Pons (tissue), 1 donor: ENCODE results near the gene KAT8.

Experiments used
- DNase-seq: peaks from one replicate; pipeline ENCODE4 v3.0.0-alpha.2; 2016; ENCODE audit warnings: low spot score

KAT8 gene

DNA sequence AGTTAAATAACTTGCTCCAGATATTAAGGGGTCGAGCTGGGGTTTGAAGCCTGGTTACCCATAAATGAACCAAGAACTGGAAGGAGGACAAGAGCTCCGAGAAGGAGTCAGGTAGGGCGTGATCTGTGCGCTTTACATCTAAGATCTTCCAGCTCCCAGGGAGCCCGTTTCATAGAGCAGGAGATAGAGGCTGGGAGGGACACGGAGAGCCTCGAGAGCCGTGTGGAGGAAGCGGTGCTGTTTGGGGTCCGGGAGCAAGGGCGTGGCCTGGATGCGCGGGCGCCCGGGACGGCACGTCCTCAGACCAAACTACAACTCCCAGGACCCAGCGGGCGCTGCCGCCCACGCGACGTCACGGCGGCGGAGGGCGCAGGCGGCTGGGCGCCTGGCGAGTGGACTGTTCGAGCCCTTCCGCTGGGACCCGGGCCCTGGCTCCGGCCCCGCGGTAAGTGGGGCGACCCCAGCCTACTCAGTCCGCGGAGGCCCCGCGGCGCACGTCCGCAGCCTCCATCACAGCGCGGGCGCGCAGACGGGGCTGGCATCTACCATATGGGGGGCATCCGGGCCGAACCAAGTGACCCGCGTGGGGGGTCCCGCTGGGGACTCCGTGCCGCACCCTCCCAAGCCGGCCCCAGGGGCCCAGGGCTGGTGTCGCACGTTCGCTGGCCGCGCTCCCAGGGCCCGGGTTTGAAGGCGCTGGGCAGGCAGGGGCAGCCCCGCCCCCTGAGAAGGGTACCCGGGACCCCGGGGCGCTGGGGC is 9.2 kb upstream of the KAT8 start, which contains the start of gene BCKDK:
TSS of gene BCKDK (plus strand) at position 352 of the 759 bp plus-strand sequence. CDS start 838 bp downstream, outside the sequence.
- peak; percentile 62 for DNase-seq

DNA sequence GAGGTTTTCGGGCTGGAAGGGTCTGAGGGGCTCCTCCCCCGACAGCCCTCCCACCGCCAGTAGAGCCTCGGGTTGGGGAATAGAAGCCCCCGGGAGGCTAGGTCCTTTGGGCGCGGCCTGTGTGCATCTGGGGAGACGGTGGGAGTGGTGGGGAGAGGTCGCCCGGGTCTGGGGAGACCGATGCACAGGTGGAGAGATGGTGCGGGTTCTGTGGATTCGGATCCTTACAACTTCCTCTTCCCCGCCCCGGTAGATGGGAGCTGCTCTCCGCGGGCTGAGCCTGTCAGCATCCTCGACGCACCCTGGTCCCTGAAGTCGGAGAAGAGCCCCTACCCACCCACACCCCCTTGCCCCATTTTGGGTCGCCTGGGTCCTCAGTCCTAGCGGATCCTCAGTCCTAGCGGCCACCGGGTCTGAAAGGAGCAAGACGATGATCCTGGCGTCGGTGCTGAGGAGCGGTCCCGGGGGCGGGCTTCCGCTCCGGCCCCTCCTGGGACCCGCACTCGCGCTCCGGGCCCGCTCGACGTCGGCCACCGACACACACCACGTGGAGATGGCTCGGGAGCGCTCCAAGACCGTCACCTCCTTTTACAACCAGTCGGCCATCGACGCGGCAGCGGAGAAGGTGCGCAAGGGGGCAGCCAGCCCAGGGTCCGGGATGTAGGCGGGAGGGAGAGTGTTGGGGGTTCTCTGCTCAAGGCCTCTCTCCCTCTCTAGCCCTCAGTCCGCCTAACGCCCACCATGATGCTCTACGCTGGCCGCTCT is 8.5 kb upstream of the KAT8 start:
- DNase-seq: no peak

DNA sequence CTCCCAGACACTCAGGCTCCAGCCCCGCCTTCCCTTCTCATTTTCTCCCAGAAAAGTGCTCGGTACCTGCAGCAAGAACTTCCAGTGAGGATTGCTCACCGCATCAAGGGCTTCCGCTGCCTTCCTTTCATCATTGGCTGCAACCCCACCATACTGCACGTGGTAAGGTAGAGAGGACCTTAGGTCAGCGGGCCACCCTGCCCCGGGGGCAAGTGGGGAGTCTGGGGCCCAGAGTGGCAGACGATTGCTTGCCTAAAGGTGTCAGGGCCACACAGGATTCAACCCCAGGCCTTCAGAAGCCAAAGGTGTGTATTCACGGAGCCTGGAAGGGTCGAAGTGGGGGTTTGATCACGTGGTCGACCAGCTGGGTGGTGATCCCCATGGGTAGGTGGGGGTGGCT is 7.8 kb upstream of the KAT8 start:
- DNase-seq: no peak

DNA sequence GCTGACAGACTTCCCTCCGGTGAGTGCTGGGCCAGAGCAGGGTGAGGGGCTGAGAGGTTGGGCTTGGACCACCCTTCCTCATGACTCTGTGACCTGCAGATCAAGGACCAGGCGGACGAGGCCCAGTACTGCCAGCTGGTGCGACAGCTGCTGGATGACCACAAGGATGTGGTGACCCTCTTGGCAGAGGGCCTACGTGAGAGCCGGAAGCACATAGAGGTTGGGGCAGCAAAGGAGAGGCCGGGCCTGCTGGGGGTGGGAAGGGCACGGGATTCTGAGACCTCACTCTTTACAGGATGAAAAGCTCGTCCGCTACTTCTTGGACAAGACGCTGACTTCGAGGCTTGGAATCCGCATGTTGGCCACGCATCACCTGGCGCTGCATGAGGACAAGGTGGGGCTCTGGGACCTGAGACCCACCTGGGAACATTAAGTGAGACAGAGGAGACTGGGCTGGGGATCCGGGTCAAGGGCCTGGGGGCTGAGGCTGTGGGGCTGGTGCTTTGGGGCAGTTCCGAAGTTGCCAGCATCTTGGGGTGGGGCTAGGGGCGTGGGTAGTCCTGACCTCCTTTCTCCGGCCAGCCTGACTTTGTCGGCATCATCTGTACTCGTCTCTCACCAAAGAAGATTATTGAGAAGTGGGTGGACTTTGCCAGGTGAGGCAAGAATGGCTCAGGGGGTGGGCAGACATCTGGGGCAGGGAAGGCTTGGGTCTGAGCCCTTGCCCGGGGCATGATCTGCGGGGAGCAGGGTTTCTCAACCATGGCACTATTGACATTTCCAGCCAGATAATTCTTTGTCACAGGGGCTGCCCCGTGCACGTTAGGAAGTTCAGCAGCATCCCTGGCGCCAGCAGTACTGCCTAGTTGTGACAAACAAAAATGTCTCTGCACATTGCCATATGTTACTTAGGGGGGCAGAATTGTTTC is 7.1 kb upstream of the KAT8 start:
- DNase-seq: no peak

DNA sequence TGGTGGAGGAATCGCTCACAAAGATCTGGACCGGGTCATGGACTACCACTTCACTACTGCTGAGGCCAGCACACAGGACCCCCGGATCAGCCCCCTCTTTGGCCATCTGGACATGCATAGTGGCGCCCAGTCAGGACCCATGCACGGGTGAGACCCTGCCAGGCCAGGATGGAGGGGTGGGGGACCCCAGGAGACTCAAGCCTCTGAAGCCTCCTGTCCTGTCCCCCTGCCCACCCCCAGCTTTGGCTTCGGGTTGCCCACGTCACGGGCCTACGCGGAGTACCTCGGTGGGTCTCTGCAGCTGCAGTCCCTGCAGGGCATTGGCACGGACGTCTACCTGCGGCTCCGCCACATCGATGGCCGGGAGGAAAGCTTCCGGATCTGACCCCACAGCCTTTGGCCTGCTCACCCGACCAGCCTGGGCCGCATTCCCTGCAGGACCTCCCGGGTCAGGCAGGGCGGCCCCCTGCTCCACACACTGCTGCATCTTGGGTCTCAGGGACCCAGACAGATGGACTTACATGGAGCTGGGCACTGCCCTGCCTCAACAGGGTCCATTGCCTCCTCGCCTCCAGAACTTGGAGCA is 5.5 kb upstream of the KAT8 start:
- DNase-seq: no peak

DNA sequence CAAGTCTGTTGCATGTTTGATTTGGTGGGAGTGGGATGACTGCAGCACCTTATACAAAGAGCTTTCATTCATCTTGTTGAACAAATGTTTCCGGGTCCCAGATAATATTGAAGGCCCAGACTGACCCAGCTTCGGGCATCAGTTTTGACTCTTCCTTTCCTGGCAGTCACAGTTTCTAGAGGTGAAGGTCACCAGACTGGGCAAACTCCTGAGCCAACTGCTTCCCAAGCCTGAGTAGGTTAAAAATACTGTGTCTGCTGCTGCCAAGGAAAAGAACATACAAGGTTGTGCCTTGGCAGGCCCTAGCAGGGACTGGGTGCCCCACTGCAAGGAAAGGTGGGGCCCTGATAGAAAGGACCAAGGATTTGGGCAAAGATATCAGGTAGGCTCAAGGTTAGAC is 4.8 kb upstream of the KAT8 start:
- no peak for DNase-seq

DNA sequence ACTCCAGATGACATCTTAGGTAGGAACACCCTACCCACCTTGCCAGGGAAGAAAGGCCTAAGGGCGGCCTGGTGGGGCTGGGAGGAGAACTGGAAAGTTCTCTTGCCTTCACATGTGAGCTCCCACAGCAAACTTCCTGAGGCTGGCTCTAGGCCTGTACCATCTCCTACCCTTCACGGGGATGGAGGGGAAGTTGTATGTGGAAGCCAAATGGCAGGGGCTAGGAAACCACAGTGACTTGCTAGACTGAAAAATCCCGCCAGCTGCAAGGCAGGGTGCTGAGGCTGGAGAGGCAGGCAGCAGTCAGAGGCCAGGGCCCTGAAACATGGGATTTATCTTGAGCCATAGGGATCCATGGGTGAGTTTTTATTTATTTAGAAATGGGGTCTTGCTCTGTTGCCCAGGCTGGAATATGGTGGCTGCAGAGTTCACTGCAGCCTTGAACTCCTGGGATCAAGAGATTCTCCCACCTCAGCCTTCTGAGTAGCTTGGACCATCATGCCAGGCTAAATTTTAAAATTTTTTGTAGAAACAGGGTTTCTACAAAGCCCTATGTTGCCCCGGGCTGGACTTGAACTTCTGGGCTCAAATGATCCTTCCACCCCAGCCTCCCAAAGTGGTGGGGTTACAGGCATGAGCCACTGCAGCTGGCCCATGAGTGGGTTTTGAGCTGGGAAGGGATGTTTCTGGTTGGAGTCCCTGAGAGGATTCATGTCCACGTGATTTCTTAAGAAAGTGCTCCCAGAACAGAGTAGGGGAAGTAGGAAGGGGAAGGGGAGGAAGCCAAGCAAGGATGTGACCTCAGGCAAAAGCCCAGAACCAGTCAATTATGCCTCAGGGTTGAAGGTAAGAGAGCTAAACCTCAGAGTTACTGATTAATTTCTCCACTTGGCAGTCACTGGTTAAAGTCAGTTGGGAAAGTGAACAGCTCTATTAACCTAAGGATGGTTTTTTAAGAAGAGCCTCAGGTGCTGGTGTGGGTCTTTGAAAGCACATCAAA is 4.0 kb upstream of the KAT8 start:
- peak; percentile 74 for DNase-seq

DNA sequence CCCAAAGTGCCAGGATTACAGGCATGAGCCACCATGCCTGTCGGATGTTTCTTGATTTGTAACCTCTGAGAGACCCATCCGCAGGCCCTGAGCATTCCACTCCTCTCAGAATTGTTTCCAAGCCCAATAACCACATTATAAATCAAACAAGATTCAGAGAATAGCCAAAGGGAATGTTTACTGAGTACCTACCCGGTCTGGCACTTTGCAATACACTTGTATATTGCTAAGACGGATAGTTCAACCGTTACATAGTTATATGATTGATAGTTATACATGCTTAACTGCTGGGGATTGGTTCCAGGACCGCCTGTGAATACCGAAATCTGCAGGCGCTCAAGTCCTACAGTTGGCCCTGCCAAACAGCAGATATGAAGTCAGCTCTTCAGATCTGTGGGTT is 3.0 kb upstream of the KAT8 start:
- DNase-seq: no peak

DNA sequence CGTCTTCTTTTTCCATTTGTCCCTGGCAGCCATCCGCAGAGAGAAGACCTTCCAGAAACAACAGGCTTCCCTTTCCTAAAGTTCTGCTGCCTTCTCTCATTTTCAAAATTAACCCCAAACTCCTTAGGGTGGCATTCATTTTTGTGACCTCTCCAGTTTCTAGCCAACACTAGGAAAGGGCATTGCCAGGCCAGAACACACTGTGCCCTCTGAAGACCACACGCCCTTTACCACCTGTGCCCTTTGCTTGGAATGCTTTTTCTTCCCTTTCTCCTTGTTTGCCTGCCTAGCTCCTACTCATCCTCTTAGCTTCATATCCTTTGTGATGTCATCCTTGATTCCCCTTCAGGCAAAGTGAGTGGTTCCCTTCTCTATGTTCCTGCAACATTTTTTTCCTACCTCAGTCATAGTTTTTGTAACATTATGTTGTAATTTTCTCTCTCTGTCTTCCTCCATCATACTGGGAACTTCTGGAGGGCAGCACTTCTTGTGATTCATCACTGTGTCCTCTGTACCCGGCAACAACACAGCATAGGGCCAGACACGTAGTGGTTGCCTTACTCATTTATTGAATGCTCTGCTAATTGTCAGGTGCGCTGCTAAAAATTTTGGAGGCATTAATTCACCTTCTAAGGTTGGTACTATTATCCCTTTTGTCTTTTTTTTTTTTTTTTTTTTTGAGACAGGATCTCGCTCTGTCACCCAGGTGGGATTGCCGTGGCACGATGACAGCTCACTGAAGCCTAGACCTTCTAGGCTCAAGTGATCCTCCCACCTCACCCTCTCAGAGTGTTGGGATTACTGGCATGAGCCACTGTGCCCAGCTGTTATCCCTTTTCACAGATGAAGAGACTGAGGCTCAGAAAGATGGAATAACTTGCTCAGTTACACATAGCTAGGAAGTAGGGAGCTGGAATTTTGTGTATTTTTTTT is 1.0 kb downstream of the KAT8 start:
- DNase-seq: no peak

DNA sequence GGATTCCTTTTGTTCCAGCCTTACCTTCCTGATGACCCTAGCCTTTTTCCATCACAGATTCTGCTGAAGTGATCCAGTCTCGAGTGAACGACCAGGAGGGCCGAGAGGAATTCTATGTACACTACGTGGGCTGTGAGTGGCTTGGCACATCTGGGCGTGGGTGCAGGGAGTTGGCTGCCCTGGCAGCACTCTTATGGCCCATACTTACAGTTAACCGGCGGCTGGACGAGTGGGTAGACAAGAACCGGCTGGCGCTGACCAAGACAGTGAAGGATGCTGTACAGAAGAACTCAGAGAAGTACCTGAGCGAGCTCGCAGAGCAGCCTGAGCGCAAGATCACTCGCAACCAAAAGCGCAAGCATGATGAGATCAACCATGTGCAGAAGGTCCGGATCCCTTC is 2.7 kb downstream of the KAT8 start:
- DNase-seq: no peak

DNA sequence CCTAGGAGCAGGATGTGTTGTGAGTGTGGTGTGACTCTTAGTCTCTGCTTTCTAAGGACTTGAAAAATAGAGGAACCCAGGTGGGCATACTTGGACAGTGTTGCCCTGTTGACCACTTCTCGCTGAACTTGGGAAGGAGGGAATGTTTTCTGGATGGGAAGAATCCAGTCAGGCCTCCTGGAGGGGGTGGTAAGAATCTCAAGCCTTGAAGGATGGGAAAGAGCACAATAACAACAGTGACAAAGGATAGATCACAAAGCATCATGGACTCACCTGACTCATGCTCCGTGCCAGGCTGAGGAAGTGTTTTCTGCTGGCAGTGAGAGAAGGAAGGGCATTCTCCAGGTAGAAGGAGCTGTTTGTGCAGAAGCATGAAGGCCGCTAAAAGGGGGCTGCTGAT is 8.4 kb downstream of the KAT8 start:
- no peak for DNase-seq

DNA sequence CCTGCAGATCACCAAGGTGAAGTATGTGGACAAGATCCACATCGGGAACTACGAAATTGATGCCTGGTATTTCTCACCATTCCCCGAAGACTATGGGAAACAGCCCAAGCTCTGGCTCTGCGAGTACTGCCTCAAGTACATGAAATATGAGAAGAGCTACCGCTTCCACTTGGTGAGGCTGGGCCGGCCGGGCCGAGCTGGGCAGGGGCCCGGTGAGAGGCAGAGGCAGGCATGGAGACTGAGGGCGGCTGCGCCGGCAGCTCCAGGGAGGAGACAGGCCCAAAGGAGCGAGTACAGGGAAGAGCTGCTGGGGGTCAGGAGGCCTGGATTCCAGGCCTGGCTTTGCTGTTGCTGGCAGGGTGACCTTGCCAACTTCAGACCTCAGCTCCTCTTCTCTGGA is 9.7 kb downstream of the KAT8 start:
- DNase-seq: no peak

DNA sequence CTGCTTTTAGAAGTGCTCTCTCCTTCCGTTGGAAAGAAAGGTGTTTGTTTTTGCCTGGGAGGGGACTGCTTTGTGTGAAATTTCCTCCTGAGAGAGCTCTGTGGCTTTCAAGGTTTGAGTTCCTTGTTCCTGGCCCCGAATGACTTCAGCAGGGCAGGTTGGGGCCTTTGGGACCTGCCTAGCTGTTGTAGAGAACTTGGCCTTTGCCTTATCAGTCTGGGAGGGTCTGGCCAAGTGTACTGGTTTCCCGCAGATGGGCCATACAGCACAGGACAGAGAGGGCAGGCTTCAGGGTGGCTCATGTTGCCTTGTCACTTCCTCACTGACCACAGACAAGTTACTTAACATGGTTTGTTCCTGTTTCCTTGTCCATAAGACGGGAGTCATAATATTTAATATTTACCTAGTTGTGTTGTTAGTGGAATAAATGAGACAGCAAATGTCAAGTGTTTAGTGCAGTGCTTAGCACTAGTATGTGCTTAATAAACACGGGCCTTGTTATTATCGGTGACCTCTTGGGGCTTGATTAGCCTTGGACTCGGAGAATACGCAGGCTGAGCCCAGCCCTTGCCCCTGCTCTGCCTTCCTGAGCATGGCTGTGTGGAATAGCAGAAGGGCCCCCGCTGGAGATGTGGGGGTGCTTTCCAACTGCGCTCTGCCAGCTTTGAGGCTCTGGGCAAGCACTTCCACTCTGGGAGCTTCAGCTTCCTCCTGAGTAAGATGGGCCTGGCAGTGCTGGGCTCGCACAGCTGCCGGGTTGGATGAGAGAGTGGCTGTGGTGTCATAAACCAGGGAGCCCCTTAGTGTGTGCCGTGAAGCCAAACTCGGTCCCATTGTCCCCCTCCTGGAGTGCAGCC is 11.5 kb downstream of the KAT8 start:
- DNase-seq: peak; percentile 67

DNA sequence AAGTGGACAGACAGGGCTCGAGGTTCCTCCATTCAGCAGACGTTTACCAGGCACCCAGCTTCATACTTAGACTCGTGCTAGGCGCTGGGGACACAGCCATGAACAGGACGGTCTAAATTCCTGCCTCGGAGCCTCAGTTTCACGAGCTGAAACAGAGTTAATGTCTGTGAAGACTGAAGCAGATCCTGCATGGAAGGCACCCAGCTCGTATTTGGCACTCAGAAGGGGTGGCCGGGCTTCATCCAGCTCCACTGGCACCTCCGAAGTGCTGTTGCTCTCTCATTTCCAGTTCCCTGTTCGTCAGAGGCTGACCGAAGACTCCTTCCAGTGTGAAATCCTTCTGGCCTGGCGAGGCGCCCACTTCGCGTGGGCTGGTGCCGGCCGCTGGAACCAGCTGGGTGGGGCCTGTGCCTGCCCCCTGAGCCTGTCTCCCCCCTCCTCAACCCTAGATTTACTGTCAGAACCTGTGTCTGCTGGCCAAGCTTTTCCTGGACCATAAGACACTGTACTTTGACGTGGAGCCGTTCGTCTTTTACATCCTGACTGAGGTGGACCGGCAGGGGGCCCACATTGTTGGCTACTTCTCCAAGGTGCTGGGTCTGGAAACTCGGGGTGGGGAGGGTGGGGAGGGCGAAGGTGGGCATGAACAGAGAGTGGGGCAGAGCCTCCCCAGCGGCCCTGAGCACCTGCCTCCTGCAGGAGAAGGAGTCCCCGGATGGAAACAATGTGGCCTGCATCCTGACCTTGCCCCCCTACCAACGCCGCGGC is 12.3 kb downstream of the KAT8 start:
- peak; percentile 37 for DNase-seq

DNA sequence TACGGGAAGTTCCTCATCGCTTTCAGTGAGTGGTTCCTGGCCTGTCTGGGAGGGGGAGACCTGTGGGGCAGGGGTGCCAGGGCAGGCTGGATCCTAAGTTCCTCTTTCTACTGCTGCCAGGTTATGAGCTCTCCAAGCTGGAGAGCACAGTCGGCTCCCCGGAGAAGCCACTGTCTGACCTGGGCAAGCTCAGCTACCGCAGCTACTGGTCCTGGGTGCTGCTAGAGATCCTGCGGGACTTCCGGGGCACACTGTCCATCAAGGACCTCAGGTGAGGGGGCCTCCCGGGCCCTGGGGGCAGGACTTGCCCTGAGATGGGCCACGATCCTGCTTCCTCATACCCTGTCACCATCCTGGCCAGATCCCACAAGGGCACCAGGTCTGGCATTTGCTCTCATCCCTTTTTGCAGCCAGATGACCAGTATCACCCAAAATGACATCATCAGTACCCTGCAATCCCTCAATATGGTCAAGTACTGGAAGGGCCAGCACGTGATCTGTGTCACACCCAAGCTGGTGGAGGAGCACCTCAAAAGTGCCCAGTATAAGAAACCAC is 12.9 kb downstream of the KAT8 start:
- no peak for DNase-seq

DNA sequence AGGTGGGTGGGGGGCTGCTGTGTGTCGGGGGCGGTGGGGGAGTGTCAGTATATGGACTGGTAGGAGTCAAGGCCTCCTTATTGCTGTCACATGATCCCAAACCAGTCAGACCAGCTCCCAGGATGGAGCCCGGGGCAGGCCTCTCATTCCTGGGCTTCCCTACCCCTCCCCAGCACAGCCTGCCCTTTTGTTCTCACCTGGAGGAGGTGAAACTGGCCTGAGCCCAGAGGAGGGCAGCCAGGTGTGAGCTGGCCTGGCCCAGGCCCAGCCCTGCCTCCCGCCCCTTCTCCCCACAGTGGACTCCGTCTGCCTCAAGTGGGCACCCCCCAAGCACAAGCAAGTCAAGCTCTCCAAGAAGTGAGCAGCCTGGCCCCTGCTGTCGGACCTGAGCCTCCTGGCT is 13.4 kb downstream of the KAT8 start:
- DNase-seq: no peak

DNA sequence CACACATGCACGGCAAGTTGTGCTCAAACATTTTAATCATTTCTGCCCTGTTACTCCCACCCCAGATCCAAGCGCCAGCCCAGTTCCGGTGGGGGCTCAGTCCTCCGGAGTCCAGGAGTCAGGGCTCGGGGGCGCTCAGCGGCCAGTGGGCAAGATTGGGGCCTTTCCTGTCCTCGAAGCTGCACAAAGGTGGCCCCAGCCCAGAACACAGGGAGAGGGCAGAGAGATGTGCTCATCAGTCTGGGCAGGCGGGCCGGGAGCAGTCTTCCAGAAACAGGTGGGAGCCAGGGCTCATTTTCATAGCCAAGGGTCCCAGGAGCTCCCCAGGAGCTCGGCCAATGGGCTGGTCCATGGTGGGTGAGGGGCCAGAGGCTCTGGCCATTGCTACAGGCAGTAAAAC is 14.0 kb downstream of the KAT8 start:
- no peak for DNase-seq

DNA sequence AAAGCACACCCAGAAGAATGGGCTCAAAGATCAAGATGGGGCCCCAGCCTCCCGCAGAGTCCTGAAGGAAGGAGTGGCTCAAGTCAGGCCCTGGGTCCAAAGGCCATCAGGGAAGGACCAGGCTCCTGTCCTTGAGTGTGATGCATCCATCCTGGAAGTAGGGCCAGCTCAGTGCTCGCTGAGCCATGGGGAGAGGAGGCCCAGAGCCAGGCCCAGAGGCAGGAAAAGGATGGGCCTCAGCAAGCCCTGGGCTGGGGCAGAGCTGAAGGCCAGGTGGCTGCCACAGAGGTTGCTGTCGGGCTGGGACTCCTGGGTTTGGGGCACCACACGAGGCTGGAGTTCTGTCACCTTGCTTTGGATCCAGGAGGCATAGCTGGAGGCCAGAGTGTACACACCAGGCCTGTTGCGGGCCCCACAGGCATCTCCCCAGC is 14.4 kb downstream of the KAT8 start:
- DNase-seq: no peak
